ENCODE measurements around the gene ASAP2.

The ASAP2 gene

DNA sequence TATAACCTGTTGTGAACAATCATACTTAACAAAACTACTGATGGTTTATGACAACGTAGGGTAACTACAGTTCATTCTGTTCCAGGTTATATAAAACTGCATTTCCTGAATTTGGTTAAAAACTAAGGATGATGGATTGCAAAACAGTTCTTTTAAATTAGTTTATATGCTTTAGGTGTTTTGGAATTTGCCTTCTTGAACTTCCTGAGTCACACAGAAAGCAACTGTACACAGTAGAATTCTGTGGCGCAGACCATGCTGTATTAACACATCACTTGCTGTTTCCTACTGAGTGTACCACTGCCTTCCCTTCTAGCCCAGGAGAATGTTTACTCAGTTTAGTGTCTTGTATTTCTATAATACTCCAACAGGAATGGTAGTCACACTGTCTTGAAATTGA, 197.3 kb downstream of the ASAP2 start:
- no peak for DNase-seq (ENCODE audit: insufficient read length, low spot score)
- no peak for FAIRE-seq
- TF ChIP-seq, protein P1, sequence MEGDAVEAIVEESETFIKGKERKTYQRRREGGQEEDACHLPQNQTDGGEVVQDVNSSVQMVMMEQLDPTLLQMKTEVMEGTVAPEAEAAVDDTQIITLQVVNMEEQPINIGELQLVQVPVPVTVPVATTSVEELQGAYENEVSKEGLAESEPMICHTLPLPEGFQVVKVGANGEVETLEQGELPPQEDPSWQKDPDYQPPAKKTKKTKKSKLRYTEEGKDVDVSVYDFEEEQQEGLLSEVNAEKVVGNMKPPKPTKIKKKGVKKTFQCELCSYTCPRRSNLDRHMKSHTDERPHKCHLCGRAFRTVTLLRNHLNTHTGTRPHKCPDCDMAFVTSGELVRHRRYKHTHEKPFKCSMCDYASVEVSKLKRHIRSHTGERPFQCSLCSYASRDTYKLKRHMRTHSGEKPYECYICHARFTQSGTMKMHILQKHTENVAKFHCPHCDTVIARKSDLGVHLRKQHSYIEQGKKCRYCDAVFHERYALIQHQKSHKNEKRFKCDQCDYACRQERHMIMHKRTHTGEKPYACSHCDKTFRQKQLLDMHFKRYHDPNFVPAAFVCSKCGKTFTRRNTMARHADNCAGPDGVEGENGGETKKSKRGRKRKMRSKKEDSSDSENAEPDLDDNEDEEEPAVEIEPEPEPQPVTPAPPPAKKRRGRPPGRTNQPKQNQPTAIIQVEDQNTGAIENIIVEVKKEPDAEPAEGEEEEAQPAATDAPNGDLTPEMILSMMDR (IDR thresholded peaks at IDR 0.05; ENCODE audit: insufficient read depth, missing control alignments), result no peak

DNA sequence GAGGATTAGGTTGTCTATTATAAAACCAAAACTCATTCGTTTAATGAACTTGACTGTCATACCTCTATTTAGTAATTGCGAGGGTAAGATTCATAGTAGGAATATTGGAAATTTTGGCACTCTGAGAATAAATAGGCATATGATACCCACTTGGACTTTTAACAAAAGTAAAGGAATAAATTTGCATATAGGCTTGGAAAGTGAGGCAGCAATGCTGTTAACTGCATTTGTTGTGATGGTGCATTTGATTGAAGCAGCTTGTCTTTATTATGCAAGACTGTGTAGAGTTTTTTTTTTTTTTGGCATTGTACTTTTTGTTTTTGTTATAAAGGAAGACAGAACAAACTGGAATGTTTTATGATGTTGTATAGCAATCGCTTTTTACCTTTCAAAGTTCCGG, 197.8 kb downstream of the ASAP2 start:
- TF ChIP-seq, protein P1 (IDR thresholded peaks at IDR 0.05; ENCODE audit: insufficient read depth, missing control alignments), result no peak
- FAIRE-seq (no peak), DNase-seq (ENCODE audit: insufficient read length, low spot score) (no peak)

DNA sequence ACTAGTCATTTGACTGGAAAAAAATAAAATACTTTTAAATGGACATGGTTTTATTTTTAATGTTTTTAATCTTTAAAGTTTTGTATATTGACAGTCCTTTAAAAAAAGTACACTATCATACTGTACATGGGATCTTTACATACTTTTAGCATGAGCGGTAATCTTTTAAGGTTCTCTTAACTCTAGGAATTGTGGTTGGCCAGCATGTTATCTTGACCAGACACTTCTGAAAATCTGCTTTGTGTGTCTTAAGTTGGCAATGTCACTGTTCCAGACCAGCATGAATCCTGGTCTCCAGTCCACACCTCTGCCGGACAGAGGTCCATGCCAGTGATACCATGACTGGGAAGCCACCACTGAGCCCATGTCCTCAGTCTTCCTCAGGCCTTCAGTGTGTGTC, 199.0 kb downstream of the ASAP2 start:
- no peak for FAIRE-seq
- DNase-seq (ENCODE audit: insufficient read length, low spot score), result no peak
- TF ChIP-seq, protein P1 (IDR thresholded peaks at IDR 0.05; ENCODE audit: insufficient read depth, missing control alignments), result no peak

DNA sequence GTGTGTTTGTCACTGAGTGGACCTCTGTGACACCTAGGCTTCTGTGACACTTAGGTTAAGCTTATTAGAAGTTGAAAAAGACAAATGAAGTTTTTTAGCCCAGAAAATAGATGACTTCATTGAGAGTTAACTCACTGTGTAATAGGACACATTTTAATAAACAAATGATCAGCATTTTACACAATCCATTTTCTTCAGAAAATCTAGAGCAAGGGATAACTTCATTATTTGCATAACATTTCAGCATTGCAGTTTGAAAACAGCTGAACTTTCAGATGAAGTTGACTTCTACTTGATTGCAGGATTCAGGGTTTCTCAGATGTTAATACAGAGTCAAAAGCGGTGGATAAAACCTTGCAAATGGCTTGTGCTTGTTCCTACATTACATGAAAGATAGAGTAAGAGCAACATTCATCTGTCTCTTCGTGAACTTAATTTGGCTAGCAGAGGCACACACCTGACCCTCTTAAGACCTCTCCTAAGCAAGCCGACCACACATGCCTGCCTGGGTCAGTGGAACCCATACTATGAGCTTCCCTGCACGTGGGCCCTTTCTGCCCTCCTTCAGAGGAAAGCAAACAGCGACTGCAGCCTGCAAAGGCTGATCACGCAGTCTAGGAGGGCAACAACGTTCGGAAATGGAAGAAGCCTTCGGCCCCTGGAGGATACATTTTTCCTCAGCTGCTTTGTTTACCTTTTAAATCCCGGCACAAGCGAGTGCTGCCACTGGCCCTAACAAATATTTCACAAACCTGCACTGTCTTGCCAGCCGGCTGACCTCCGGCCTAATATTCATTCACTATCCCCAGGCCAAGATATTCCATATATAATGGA, 200.1 kb downstream of the ASAP2 start:
- no peak for FAIRE-seq
- DNase-seq (ENCODE audit: insufficient read length, low spot score), result no peak
- TF ChIP-seq, protein P1 (IDR thresholded peaks at IDR 0.05; ENCODE audit: insufficient read depth, missing control alignments), result no peak

DNA sequence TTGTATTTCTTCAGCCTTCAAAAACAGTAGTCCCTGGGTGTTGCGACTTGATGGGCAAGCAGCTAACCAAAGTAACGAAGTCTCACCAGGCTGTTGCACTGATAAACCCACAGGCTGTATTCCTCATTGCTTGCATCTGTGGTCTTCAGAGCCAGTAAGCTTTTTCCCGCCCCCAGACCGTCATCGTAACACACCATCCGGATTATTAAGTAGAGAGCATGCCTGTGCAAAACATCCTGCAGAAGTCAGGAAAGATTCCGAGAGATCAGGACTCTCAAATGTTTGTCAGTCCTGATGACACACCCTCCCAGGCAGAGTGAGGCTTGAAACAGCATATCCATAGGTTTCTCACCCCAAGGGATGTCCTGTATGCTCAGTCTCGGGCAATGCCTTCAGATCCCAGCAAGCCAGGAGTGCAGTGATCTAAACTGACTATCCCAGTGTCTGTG, 200.8 kb downstream of the ASAP2 start:
- FAIRE-seq (no peak), DNase-seq (ENCODE audit: insufficient read length, low spot score) (no peak)
- TF ChIP-seq, protein P1 (IDR thresholded peaks at IDR 0.05; ENCODE audit: insufficient read depth, missing control alignments), result no peak

DNA sequence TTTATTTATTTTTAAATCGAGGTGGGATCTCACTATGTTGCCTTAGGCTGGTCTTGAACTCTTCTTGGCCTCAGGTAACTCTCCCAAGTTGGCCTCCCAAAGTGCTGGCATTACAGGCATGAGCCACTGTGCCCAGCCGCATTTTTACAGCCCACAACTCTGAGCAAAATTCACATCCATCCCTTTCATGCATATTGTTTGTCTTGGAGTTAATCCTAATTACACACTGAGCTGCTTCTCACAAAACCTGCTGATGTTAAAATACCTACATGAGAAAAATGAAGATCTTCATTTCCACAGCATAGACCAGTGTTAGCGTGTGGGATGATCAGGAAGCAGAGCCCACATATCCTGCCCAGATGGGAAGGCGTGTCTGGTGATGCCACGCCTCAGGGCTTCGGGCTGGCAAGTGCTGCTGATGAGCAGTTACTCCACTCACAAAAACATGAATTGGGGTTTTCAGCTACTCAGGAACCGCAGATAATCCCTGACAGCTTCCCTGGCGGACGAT, 202.1 kb downstream of the ASAP2 start:
- FAIRE-seq (no peak), DNase-seq (ENCODE audit: insufficient read length, low spot score) (peak; percentile 72)
- TF ChIP-seq, protein P1 (IDR thresholded peaks at IDR 0.05; ENCODE audit: insufficient read depth, missing control alignments), result no peak

DNA sequence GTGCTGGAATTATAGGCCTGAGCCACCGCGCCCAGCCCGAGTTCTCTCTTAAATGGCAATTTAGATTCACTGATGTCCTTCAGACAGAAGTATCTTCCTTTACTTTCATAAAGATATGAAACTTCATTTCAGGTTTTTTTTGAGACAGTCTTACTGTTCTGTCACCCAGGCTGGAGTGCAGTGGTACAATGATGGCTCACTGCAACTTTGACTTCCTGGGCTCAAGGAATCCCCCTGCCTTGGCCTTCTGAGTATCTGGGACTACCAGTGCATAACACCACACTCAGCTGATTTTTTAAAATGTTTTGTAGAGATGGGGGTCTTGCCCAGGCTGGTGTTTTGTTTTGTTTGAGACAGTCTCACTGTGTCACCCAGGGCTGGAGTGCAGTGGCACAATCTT, 203.5 kb downstream of the ASAP2 start:
- FAIRE-seq (no peak), DNase-seq (ENCODE audit: insufficient read length, low spot score) (no peak)
- TF ChIP-seq, protein P1 (IDR thresholded peaks at IDR 0.05; ENCODE audit: insufficient read depth, missing control alignments), result no peak
